ENCODE results near the gene MRPL11.
"Not testable (repeated sequence)": the region's sequence is repeated elsewhere in the genome, so short reads cannot be mapped to it uniquely, and the experiment has no call there.

- TF ChIP-seq, protein P1, sequence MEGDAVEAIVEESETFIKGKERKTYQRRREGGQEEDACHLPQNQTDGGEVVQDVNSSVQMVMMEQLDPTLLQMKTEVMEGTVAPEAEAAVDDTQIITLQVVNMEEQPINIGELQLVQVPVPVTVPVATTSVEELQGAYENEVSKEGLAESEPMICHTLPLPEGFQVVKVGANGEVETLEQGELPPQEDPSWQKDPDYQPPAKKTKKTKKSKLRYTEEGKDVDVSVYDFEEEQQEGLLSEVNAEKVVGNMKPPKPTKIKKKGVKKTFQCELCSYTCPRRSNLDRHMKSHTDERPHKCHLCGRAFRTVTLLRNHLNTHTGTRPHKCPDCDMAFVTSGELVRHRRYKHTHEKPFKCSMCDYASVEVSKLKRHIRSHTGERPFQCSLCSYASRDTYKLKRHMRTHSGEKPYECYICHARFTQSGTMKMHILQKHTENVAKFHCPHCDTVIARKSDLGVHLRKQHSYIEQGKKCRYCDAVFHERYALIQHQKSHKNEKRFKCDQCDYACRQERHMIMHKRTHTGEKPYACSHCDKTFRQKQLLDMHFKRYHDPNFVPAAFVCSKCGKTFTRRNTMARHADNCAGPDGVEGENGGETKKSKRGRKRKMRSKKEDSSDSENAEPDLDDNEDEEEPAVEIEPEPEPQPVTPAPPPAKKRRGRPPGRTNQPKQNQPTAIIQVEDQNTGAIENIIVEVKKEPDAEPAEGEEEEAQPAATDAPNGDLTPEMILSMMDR (conservative IDR thresholded peaks at IDR 0.05; ENCODE audit: low read length) = not testable (repeated sequence)
- not testable (repeated sequence) for TF ChIP-seq EZH2phosphoT487 (IDR thresholded peaks at IDR 0.05; ENCODE audit: borderline replicate concordance)
Measured at GRCh38 chr11:66464116-66464515, 25.5 kb upstream of the MRPL11 start.
